Fibroblast of pulmonary artery (primary cell): ENCODE data around the gene PTPRE.

ENCODE experiments used
- DNase-seq: peaks from one replicate; pipeline ENCODE4 v3.0.0-alpha.2; 2010; ENCODE audit warnings: low read depth
- H3K4me3 ChIP-seq: replicated peaks from 2 replicates; pipeline ENCODE4 v1.5.1; 2011; ENCODE audit warnings: low read depth, mild to moderate bottlenecking, control low read depth, low read length, moderate library complexity
- TF ChIP-seq, protein P1 (sequence below): IDR thresholded peaks from 2 replicates; pipeline ENCODE4 v1.5.1; 2011; ENCODE audit warnings: mild to moderate bottlenecking, control low read depth, low read length, inconsistent platforms; ENCODE audit errors: missing control alignments

Gene PTPRE

DNA sequence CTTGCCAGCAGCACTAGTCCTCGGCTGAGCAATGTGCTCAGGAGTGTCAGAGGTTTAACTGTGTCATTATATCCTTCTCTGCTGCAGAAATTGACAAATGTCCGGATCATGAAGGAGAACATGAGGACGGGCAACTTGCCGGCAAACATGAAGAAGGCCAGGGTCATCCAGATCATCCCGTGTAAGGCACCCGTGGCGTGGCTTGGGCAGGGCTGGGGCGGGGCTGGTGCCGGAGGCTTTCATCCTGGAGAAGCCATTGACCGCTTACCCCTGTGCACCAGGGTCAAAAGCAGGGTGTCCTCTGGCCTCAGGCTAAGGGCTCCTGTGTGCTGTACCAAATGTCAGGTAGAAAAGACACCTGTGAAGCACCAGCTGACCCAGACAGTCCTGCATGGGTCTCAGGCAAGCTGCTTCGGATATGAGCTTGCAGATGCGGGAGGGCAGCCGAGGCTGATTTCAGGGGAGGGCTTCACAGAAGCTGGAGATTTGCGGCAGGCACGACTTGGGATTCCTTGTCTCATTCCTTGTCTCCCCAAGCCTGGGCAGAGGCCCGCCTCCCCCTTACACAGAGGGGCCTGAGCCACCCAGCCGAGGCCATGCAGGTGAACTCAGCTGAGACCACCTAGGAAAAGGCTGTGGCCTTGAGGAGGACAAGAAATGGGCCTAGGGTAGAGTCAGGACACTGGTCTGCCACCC lies 164.0 kb downstream of the PTPRE start:
- TF ChIP-seq, protein P1, sequence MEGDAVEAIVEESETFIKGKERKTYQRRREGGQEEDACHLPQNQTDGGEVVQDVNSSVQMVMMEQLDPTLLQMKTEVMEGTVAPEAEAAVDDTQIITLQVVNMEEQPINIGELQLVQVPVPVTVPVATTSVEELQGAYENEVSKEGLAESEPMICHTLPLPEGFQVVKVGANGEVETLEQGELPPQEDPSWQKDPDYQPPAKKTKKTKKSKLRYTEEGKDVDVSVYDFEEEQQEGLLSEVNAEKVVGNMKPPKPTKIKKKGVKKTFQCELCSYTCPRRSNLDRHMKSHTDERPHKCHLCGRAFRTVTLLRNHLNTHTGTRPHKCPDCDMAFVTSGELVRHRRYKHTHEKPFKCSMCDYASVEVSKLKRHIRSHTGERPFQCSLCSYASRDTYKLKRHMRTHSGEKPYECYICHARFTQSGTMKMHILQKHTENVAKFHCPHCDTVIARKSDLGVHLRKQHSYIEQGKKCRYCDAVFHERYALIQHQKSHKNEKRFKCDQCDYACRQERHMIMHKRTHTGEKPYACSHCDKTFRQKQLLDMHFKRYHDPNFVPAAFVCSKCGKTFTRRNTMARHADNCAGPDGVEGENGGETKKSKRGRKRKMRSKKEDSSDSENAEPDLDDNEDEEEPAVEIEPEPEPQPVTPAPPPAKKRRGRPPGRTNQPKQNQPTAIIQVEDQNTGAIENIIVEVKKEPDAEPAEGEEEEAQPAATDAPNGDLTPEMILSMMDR = no peak
- no peak for DNase-seq
- H3K4me3 ChIP-seq = no peak overlapping the region

DNA sequence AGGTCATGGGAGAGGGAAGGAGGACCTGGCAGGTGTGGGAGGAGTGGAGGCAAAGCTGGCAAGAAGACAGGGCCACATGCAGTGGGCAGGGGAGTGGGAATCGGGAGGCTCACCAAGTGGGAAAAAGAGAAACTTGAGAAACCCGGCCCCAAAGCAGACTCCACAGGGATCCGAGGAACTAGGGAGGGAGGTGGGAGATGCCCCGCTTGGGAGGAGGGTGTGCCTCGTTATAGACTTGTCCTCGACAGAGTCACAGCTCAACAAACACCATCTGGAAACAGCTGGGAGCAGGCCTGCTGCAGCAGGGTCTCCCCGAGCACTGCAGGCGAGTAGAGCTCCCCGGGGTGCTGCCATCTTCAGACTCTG lies 164.5 kb downstream of the PTPRE start:
- no peak for DNase-seq
- H3K4me3 ChIP-seq = no peak overlapping the region
- TF ChIP-seq, protein P1 = no peak

DNA sequence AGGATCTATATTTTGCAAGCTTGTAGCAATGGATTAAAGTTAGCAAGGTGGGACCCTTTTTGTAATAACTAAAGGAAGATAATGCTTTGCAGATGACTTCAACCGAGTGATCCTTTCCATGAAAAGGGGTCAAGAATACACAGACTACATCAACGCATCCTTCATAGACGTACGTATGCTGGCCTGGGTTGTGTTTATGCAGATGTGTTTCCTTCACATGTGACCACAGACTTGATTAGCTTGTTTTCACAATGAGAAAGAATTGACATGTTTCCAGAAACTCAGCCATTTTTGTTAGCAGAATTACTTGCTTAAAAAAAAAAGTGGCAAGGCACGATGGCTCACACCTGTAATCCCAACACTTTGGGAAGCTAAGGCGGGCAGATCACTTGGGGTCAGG lies 165.1 kb downstream of the PTPRE start:
- TF ChIP-seq, protein P1 = no peak
- H3K4me3 ChIP-seq = no peak overlapping the region
- DNase-seq = no peak

DNA sequence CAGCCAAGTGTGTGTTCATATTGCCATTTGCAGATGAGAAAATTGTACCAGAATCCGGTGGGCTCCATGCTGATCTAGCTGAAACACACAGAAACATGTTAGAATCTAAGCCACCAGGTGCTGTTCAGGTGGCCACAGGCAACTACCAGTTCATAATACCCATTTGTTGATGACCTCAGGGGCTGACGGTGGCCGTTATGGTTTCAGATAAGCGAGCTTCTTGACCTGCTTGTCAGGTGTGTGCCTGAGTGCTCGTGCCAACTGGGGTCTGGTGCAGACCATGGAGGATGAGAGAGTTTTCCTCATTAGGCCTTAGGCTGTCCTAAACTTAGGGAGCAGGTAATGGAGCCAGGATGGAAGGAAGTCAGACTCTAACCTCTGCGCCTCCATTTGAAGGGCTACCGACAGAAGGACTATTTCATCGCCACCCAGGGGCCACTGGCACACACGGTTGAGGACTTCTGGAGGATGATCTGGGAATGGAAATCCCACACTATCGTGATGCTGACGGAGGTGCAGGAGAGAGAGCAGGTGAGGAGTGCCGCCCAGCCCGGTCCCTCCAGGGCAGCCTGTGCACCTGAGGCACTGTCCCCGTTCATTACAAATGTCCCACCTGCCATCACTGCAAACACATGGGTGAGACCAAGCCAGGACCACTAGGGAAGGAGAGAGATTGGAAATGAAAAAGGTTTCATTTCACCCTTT lies 166.2 kb downstream of the PTPRE start:
- H3K4me3 ChIP-seq = no peak overlapping the region
- no peak for DNase-seq
- TF ChIP-seq, protein P1 = no peak

DNA sequence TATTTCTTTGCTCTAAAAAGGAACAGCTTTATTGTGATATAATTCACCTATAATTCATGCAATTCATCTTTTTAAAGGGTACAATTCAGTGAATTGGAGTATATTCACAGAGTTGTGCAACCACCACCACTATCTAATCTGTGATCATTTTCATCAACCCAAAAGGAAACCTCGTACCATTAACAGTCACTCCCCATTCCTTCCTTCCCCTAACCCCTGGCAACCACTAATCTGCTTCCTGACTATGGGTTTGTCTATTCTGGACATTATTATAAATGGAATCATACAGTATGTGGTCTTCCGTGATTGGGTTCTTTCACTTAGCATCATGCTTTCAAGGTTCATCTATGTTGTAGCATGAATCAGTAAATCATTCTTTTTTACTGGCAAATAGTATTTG lies 167.0 kb downstream of the PTPRE start:
- TF ChIP-seq, protein P1 = no peak
- no peak overlapping the region for H3K4me3 ChIP-seq
- DNase-seq = no peak

DNA sequence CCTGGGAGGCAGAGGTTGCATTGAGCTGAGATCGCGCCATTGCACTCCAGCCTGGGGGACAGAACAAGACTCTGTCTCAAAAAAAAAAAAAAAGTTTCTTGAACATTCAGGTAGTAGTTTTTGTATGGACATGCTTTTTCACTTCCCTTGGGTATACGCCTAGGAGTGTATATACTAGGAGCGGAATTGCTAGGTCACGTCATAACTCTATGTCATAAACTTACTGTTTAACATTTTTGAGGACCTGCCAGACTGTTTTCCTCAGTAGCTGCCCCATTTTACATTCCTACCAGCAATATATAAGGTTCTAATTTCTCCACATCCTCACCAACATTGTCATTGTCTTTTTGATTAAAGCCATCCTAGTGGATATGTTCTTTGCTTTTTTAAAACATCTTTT lies 167.7 kb downstream of the PTPRE start:
- TF ChIP-seq, protein P1 = no peak
- H3K4me3 ChIP-seq = no peak overlapping the region
- no peak for DNase-seq
